HG03460 (cell line): ENCODE data around the gene BMF.

Source experiments
- ATAC-seq: cut with Tn5 transposase; IDR thresholded peaks from one replicate; pipeline ENCODE4 v1.9.1; 2021; ENCODE audit not compliant: unreplicated experiment

BMF gene

GRCh38 chr15:40050788-40051470 is 57.8 kb downstream of the BMF start:
- no peak for ATAC-seq

- ATAC-seq: no peak
These were observed 59.7 kb downstream of the BMF start for GRCh38 chr15:40048926-40049475.

- ATAC-seq: no peak
These were observed 60.4 kb downstream of the BMF start for GRCh38 chr15:40048211-40048792.

DNA sequence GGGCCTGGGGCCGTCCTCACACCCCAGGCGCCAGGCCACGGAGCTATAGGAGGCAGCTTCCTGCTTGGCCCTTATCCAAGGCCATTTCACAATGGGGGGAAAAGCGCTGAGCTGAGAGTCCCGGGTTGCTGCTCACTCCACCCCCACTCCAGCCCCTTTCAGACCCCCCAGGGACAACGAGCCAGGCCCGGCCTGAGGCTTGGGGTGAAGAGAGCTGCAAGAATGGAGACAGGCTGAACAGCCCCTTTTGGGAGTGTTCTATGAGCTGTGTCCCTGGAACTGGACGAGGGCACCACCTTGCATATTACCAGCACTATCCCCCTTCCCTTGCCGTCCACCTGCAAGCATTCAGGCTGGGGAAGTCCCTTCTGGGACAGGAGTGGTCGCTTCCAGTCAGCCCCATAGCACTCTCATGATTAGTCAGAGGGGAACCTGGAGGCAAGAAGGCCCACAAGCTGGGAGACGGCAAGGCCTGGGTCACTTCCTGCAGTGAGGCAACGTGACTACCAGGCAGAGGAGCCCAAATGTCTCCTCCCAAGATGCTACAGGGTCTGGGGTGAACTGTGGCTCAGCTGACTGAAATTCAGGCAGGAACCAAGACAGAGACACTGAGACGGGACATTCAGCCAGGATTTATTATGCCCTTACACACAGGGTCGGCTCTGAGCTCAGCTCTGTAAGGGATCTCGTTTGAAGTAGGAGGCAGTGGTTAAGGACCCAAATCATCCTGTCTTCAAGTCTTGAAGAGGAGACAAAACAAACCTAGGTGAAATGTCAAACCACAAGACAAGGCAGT is 61.1 kb downstream of the BMF start:
- peak; percentile 55 for ATAC-seq

- no peak for ATAC-seq
These were observed 61.8 kb downstream of the BMF start for GRCh38 chr15:40046721-40047414.

DNA sequence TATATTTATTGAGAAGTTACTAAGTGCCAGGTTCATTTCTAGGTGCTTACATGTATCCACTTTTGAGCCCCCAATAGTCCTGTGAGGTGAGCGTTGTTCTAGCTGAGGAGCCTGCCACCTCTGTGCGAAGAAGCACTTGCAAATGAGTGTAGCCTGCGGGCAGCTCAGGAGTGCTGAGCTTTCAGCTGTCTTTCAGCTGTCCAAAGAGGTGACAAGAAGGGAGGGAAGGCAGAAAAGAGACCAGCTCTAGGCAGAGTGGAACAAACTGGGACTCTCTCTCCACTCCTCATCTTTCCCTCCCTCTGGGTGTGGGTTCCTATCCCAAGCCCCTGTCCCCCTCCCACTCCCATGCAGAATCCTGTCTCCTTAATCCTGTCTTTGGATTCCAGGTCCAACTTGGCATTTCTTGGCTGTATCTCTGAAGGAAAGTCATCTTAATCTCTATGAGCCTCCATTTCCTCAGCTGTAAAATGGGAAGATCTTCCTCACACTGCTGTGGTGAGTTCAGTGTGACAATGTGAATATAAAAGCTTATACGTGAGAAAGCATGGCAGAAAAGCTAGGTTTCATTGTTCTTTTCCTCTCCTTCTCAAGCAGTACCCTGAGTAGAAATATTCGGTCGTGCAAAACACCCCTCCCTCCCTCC is 63.0 kb downstream of the BMF start:
- ATAC-seq: no peak

- peak; percentile 71 for ATAC-seq
These were observed 63.7 kb downstream of the BMF start for GRCh38 chr15:40044717-40045571.

DNA sequence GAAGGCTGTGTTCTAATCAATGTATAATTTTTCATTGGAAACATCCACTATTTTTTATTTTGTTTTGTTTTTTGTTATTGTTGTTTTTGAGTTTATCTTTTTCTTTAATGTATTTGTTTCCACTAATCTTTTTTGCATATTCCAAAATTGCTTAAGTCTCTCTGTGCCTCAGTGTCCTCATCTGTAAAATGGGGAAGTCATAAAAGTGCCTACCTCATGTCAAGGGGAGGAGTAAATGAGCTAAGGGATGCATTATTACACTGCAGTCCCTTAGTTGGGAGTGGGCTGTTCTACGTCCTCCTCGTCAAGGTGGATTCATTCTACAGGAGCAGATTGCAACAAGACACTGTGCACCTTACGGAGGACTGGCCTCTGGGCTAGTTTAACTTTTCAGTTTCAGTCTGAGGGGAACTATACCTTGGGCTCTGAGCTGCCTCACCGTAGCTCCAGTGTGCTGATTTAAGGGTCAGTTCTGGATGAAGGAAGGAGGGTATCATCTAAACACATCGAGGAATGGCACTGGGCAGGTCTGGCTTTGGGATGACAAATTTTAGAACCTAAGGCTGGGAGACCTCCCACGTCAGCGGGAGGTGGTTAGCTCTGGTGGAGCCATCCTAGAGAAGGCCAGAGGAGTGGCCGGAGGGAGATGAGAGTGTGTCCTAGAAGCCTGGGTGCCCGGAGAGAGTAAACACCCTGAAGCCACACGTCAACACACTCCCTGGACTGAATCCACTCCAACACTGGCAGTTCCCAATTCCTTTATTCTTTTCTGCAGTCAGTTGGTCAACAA is 64.6 kb downstream of the BMF start:
- no peak for ATAC-seq

GRCh38 chr15:40042791-40043320 is 65.8 kb downstream of the BMF start:
- ATAC-seq: no peak

- no peak for ATAC-seq
These were observed 67.9 kb downstream of the BMF start for GRCh38 chr15:40040770-40041169.

DNA sequence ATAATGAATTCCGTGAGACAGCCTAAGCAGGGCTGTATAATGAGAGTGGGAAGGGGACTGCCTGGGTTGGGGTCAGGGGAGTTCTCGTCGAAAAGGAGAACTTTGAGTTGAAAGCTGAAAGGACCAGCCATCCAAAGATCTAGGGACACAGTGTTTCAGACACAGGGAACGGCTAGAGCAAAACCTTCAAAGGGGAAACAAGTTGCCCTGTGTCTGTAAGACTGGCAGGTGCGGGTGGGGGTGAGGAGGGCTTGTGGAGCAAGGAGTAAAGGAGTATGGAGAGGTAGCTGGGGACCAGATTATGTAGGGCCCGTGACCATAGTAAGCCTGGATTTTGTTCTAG is 68.4 kb downstream of the BMF start:
- no peak for ATAC-seq

GRCh38 chr15:40038638-40039543 is 69.8 kb downstream of the BMF start, which contains the start of gene SRP14:
TSS of gene SRP14 (minus strand) at chr15:40039181. CDS start at chr15:40039116, 65 bp downstream.
- ATAC-seq: peak; percentile 97

GRCh38 chr15:40038275-40038637 is 70.4 kb downstream of the BMF start:
- ATAC-seq: no peak
